Measurements from ENCODE around the gene KCNAB2.
A peak's percentile ranks its signal among the peaks of the same experiment; 100 is the strongest.
"Not testable (repeated sequence)": the region's sequence is repeated elsewhere in the genome, so short reads cannot be mapped to it uniquely, and the experiment has no call there.

The KCNAB2 gene

DNA sequence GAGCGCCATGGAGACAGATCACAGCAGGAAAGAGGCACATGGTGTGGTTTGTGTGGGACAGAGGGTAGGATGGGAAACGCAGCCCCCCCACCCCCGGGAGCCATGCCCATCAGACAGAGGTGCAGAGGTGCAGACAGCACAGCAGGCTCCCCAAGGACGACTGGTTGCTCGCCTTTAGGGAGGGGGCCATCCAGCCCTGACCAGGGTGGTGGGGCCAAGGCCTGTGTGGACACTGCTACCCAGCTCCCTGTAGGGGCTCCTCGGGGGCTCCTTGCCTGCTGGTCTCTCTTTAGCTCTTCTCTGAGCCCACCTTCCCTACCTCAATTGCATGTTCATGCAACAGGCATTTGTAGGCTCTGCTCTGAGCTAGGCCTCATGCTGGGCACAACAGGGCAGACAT is 3.7 kb downstream of the KCNAB2 start:
- Histone ChIP-seq H3K36me3 (peaks cover 88% of the 10 kb centered on the region), H3K27ac (no peak overlapping the region), H4K20me1 (peaks cover 100% of the 10 kb centered on the region), H3K27me3 (no peaks in the 10 kb centered on the region), H3K4me2 (no peak overlapping the region), H3K4me3 (no peak overlapping the region), H3K9ac (no peak overlapping the region), H3K9me3 (no peaks in the 10 kb centered on the region), H3K4me1 (peaks cover 51% of the 10 kb centered on the region)
- TF ChIP-seq Cebpa-rat (IDR thresholded peaks at IDR 0.05), result no peak

DNA sequence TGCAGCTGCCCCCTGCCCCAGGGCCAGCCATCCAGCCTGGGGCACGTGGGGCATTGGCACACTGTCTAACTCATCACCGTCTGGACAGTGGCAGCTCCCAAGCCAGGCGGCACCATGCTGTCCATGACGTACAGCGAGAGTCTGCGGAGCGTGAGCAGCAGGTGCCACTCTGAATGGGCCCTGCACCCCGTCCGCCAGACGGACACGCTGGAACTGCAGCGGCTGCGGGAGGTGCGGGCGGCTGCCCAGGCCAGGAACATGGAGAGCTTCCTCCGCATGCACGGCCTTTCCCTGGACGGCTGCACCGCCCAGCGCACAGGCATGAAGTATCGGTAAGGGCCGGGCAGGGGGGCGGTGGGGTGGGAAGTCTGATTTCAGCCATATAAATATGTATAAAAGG is 5.7 kb downstream of the KCNAB2 start:
- TF ChIP-seq Cebpa-rat (IDR thresholded peaks at IDR 0.05), result no peak
- Histone ChIP-seq H3K27me3 (no peaks in the 10 kb centered on the region), H3K9me3 (no peaks in the 10 kb centered on the region), H3K4me2 (no peak overlapping the region), H3K4me3 (no peak overlapping the region), H3K4me1 (peaks cover 40% of the 10 kb centered on the region), H3K9ac (no peak overlapping the region), H4K20me1 (peaks cover 100% of the 10 kb centered on the region), H3K36me3 (peaks cover 77% of the 10 kb centered on the region), H3K27ac (no peak overlapping the region)

DNA sequence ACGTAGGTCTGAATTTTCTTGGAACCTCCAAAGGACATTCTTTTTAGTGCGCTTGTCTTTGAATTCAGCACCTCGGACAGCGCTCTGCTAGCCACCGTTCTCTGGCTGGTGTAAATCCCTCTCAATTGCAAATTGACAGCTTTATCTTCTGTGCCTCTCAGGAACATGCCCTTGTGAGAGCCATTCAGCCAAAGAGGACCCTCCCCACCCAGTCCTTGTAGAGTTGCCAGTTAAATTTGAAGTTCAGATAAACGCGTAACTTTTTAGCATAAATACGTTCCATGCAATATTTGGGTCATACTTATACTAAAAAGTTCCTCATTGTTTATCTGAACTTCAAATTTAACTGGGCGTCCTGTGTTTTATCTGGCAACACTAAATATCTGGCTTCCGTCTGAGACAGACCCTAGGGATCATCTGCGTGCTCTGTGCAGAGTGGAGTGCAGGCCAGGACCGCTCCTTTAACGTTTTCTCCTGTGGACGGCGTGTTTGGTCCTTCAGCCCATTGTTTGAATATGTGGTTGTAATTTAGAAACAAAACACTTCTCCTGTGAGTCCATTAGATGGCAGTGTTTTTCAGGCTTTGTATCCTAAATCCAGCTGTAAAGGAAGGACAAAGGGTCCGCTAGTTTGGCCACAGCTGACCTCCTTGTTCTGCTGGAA is 7.0 kb downstream of the KCNAB2 start:
- Histone ChIP-seq H3K27ac (no peak overlapping the region), H3K9me3 (no peaks in the 10 kb centered on the region), H3K4me3 (no peak overlapping the region), H3K27me3 (no peaks in the 10 kb centered on the region), H3K4me1 (peaks cover 40% of the 10 kb centered on the region), H4K20me1 (peaks cover 100% of the 10 kb centered on the region), H3K36me3 (peaks cover 67% of the 10 kb centered on the region), H3K9ac (no peak overlapping the region), H3K4me2 (no peak overlapping the region)
- TF ChIP-seq Cebpa-rat (IDR thresholded peaks at IDR 0.05), result no peak

DNA sequence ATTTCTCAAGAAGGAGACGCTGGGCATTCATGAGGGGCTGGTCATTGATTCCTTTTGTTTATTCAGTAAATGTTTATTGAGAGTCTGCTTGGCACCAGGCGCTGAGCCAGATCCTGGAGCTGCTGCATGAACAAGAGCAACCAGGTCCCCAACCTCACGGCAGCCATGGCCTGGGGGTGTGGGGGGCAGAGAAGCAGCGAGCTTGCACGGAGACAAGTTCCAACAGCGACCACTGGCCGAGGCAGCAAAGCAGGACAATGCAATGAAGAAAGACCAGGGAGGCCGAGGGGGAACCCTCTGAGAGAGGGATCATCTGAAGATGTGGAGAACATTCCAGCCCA is 7.5 kb downstream of the KCNAB2 start:
- Histone ChIP-seq H3K4me2 (no peak overlapping the region), H3K4me3 (no peak overlapping the region), H3K9me3 (no peaks in the 10 kb centered on the region), H3K27me3 (no peaks in the 10 kb centered on the region), H3K9ac (no peak overlapping the region), H3K27ac (no peak overlapping the region), H3K4me1 (peaks cover 40% of the 10 kb centered on the region), H4K20me1 (peaks cover 100% of the 10 kb centered on the region), H3K36me3 (peaks cover 62% of the 10 kb centered on the region)
- TF ChIP-seq Cebpa-rat (IDR thresholded peaks at IDR 0.05), result no peak

DNA sequence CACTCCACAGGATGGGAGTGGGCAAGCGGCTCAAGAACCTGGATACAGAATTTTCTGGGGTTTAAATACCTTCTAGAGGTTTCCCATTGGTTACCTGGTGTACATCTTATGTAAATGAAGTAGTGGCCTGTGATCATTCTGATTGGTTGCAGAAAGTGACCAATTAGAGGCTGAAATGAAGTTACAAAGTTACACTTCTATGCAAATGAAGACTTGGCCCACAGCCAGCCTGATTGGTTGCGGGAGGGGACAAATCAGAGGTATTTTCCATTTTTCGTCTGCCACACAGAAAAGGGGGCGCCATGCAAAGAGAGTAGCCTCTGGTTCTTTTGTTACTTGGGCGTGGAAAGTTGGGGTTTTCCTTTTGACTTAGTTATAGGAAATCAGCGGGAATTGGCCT is 8.9 kb downstream of the KCNAB2 start:
- Histone ChIP-seq H4K20me1 (peaks cover 100% of the 10 kb centered on the region), H3K36me3 (peaks cover 55% of the 10 kb centered on the region), H3K4me2 (no peak overlapping the region), H3K27ac (no peak overlapping the region), H3K4me3 (no peak overlapping the region), H3K4me1 (peaks cover 45% of the 10 kb centered on the region), H3K27me3 (no peaks in the 10 kb centered on the region), H3K9me3 (no peaks in the 10 kb centered on the region), H3K9ac (no peak overlapping the region)
- TF ChIP-seq Cebpa-rat (IDR thresholded peaks at IDR 0.05), result no peak

DNA sequence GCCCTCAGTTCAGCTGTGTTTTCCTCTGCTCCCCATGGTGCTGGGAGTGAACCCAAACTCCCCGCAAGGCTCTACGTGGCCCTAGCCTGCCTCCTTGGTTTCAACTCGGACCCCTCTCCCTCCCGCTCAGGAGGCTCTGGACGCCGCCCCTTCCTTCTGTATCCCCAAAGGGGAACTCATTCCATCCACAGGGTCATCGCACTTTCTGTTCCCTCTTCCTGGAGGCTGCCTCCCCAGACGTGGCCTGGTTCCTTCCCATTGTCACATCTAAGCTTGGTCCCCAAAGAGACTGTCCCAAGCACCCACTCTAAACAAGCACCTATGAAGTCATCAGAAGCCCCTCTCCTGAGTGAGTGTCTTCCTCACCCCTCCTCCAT is 10.9 kb downstream of the KCNAB2 start:
- H3K4me3 ChIP-seq, result no peak overlapping the region
- 0 out of 2 replicates have a peak overlapping the region, but pooled peaks have one; percentile 30 for H3K27ac ChIP-seq
- H3K27me3 ChIP-seq, result no peaks in the 10 kb centered on the region
- no peaks in the 10 kb centered on the region for H3K9me3 ChIP-seq
- peaks cover 55% of the 10 kb centered on the region for H3K36me3 ChIP-seq
- no peak for TF ChIP-seq Cebpa-rat (IDR thresholded peaks at IDR 0.05)
- no peak overlapping the region for H3K9ac ChIP-seq
- H4K20me1 ChIP-seq, result peaks cover 100% of the 10 kb centered on the region
- H3K4me2 ChIP-seq, result peak overlapping the region; percentile 78
- H3K4me1 ChIP-seq, result peaks cover 52% of the 10 kb centered on the region

- peaks cover 55% of the 10 kb centered on the region for H3K36me3 ChIP-seq
- H3K4me3 ChIP-seq, result no peak overlapping the region
- no peaks in the 10 kb centered on the region for H3K9me3 ChIP-seq
- H3K9ac ChIP-seq, result no peak overlapping the region
- H3K4me1 ChIP-seq, result peaks cover 52% of the 10 kb centered on the region
- no peak for TF ChIP-seq Cebpa-rat (IDR thresholded peaks at IDR 0.05)
- peak overlapping the region; percentile 78 for H3K4me2 ChIP-seq
- no peak overlapping the region for H3K27ac ChIP-seq
- peaks cover 100% of the 10 kb centered on the region for H4K20me1 ChIP-seq
- no peaks in the 10 kb centered on the region for H3K27me3 ChIP-seq
These were observed 11.6 kb downstream of the KCNAB2 start for GRCh38 chr1:6057170-6057845.

DNA sequence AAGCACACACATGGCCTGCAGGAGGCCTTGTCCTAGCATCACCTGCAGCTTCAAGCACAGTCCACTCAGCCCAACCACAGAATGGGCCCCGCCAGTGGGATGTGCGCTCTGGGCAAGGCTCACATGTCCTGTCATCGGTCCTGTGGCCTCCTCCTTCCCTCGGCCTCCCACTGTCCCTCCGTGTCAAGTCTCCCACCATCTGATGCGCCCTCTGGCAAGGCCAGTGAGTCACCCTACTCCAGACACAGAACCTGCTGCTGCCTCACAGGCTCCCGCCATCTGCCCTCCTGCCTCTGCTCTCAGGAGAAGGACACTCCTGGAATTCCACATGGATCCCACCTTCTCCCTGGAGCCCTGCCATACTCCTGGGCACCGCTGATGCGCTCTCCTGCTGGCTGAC is 14.2 kb downstream of the KCNAB2 start:
- H4K20me1 ChIP-seq, result peaks cover 100% of the 10 kb centered on the region
- H3K27me3 ChIP-seq, result no peaks in the 10 kb centered on the region
- no peak overlapping the region for H3K4me2 ChIP-seq
- no peak for TF ChIP-seq Cebpa-rat (IDR thresholded peaks at IDR 0.05)
- H3K4me1 ChIP-seq, result peaks cover 46% of the 10 kb centered on the region
- no peak overlapping the region for H3K9ac ChIP-seq
- H3K36me3 ChIP-seq, result peaks cover 58% of the 10 kb centered on the region
- H3K27ac ChIP-seq, result no peak overlapping the region
- H3K9me3 ChIP-seq, result no peaks in the 10 kb centered on the region
- no peak overlapping the region for H3K4me3 ChIP-seq

- no peak overlapping the region for H3K27ac ChIP-seq
- H3K36me3 ChIP-seq, result peaks cover 78% of the 10 kb centered on the region
- H4K20me1 ChIP-seq, result peaks cover 100% of the 10 kb centered on the region
- H3K4me3 ChIP-seq, result no peak overlapping the region
- no peaks in the 10 kb centered on the region for H3K9me3 ChIP-seq
- peaks cover 25% of the 10 kb centered on the region for H3K4me1 ChIP-seq
- no peak overlapping the region for H3K9ac ChIP-seq
- H3K4me2 ChIP-seq, result no peak overlapping the region
- no peak for TF ChIP-seq Cebpa-rat (IDR thresholded peaks at IDR 0.05)
- no peaks in the 10 kb centered on the region for H3K27me3 ChIP-seq
These were observed 17.0 kb downstream of the KCNAB2 start for GRCh38 chr1:6062670-6063069.

DNA sequence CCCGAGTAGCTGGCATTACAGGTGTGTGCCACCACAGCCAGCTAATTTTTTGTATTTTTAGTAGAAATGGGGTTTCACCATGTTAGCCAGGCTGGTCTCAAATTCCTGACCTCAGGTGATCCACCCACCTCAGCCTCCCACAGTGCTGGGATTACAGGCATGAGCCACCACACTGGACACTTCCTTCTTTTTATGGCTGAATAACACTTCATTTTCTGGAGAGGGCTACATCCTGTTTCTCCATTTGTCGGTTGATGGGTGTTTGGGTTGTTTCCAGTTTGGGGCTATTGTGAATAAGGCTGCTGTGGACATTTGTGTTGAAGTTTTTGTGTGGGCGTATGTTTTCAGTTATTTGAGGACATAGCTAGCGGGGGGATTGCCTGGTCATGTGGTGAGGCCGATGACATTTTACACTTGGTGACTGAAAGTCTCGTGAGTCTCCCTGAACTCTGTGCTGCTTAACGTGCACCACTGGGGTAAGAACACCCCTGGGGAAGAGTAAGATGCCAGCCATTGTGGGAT is 17.9 kb downstream of the KCNAB2 start:
- H3K4me2 ChIP-seq, H3K27ac ChIP-seq, H3K27me3 ChIP-seq, H3K4me3 ChIP-seq, H3K9me3 ChIP-seq, H3K9ac ChIP-seq: not testable (repeated sequence)
- peaks cover 84% of the 10 kb centered on the region for H3K36me3 ChIP-seq
- peaks cover 16% of the 10 kb centered on the region for H3K4me1 ChIP-seq
- H4K20me1 ChIP-seq, result peaks cover 100% of the 10 kb centered on the region
